HPDE6-E6E7 (cell line): ENCODE results near the gene XPO5.
"Not testable (repeated sequence)": the region's sequence is repeated elsewhere in the genome, so short reads cannot be mapped to it uniquely, and the experiment has no call there.

ENCODE experiments used
- DNase-seq: peaks from one replicate; pipeline ENCODE4 v3.0.0; 2011; ENCODE audit warnings: missing footprints; ENCODE audit errors: extremely low spot score

Gene XPO5

DNA sequence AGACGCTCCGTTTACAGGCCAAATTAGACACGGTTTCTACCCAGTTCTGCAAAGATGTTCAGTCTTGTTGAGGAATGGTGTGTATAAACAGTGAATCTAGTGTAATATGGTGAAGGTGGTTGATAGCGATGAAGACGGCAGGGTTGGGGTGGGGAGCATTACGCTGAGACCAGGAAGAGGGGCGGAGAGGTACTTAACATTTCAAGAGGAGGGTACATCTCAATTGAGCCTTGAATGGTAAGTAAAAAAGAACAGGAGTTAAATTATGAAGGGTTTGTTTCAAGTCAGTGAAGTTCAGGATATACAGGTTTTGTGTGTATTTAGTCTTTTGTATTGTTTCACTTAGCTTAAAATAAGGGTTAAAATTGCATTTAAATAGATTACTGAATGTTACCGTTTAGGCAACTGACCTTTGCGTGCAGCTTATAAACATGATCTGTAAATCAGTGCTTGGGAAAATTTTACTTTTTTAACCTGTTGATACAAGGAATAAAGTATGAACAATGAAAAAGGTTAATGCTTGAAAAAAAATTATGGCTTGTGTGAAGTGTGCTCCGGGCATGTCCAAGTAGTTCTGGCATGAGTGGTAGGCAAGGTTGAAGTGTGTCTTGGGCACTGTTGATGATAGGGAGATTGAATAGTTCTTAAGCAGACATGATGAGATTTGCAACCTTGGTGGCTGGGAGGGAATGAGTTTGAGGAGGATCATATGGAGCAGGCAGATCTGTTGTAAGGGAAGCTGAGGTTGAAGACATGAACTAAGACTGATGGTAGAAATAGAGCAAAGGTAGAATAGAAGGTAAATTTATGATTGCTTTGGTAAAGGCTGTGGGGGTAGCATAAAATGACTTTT is 58.1 kb downstream of the XPO5 start:
- no peak for DNase-seq

DNA sequence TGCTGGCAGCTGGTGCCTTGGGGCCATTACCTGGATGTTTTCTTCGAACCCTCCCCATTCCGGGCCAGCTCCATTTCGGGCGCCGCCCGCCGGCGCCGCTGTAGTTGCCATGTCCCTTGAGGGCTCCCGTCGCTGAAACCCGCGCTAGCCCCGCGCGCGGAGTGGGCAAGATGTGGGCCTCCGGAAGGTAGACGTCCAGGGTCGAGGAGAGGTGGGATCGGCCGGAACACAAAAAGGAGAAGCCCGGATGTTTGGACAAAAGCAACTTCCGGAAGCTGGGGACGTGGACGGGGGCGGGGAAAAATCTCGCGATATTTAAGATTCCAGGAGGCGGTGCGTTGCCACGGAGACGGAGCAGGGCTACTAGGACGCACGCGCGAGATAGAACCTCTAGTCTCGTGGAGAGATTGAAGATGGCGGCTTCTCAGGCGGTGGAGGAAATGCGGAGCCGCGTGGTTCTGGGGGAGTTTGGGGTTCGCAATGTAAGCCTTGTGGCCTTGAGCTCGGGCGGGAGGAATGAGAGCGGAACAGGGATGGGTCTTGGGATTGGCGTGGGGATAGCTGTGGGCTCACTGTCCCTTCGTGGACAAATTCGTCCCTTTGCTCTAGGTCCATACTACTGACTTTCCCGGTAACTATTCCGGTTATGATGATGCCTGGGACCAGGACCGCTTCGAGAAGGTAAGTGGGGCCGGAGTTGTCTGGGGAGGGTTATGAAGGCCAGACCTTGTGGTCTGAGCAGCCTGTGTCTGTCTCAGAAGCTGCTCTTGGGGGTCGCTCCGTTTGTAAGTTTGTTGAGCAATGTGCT is 58.9 kb downstream of the XPO5 start, which contains the start of the genes POLR1C and YIPF3:
Gene POLR1C (plus strand): TSS at position 393 of the 808 bp plus-strand sequence. CDS start 21 bp downstream, at position 414.
Gene YIPF3 (minus strand): TSS at position 230 of the 808 bp plus-strand sequence. CDS start 119 bp downstream, at position 111.
- peak; percentile 96 for DNase-seq

DNA sequence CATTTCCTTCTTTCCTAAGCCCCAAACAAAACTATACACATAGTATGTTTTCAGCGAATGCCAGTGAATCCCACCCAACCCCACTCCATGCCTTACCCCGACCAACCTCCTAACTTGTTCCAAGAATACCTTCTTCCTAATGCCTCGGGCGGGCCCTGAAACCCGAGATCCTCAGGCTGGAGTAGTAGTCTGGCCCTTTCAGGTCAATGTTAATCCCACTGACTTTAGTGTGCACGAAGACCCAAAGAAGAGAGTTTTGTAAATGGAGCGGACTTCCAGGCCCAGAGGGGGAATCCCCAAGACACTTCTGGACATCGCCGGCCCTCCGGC is 59.5 kb downstream of the XPO5 start:
- peak; percentile 31 for DNase-seq

DNA sequence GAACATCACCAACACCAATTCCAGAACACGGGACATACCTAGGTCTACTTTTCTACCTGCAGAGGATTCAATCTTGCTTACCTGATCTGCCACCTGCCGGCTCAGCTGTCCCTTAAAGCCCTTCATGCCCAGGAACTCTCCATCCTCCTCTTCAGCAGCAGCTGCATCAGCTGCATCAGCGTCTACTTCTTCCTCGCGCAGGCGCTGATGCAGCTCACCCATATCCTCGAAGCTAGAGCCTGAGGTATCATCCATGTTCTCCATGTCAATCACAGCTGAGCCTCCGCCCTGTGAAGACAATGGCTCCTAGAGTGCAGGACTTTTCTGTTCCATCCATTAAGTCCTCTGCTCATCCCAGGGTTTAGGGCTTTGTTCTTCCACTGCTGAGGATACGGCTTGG is 60.0 kb downstream of the XPO5 start:
- no peak for DNase-seq

DNA sequence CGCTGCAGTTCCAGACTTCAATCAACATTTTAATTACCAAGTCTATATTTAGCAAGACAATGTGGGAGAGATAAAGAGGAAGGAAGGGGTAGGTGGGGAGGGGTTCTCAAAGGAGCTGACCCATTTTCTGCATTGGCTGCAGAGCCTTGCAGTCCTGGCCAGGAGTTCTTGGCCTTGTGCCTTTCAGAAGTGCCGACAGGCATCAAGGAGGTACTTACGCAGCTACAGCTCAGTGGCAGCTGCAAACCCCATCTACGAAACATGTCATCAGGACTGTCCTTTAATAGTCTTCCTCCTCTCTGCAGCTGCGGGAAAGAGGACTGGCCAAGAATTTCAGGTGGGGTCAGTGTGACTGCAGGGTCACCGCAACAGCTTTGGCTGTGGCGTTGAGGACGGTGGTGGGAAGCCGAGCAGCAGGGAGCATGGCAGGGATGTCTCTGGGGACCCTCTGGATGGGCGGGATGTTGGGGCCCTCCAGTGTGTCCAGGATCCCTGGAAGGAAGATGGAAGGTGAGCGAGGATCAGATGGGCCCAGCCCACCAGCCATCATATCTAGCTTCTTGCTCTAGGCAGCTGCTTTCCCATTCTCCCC is 63.9 kb downstream of the XPO5 start:
- no peak for DNase-seq

DNA sequence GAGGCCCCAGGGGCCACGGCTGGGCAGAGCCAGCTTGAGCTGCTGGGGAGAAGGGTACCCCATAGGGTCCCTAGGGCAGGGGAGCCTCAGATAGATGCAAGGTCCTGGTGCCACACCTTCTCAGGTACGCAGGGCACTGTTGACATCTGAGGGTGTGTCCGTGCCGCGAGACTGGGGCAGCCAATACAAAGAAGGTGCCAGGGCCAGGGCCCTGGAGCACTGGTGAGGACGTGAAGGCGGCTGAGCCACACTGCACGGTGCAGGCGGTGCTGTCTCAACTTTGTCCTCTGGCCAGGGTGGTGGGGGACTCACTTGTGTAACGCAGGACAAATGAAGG is 65.0 kb downstream of the XPO5 start:
- DNase-seq: no peak

DNA sequence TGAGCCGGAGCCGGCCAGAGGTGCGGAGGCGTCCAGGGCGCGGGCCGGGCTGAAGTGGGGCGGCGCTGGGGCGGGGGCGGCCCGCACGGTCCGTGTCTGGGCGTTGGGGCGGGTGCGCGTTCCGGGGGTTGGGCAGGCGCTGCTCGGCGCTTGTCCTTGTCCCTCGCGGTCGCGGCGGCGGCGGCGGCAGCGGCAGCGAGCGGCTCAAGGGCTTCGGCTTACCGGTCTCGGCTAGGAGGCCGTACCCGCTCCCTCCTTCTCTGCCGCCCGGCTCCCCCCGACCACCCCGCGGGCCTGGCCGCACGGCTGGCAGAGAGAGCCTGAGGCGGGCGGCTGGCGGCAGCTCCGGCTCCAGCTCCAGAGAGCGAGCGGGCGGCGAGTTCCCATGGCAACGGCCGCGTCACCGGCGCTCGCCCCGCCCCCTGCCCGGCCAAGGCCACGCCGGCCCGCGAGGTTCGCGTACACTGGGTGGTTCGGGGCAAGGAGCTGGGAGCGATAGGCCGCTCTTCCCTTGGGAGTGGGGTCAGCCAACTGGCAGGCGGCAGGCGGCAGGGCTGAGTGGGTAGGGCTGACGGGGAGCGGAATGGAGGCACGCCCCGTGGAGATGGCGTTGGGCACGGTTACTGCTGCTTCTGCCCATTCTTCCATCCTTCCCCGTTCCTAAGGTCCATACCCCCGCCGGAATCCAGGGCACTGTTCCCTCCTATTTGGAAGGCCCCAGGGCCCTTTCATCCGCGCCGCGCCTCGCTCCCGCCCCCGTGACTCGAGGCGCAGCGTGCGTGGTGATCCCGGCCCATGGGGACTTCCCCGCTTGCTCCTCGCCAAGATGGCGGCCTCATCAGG is 65.6 kb downstream of the XPO5 start, which contains the start of gene LRRC73:
Gene LRRC73 (minus strand): TSS at position 363 of the 843 bp plus-strand sequence. CDS start 561 bp downstream, outside the sequence.
- DNase-seq: peak; percentile 71

DNA sequence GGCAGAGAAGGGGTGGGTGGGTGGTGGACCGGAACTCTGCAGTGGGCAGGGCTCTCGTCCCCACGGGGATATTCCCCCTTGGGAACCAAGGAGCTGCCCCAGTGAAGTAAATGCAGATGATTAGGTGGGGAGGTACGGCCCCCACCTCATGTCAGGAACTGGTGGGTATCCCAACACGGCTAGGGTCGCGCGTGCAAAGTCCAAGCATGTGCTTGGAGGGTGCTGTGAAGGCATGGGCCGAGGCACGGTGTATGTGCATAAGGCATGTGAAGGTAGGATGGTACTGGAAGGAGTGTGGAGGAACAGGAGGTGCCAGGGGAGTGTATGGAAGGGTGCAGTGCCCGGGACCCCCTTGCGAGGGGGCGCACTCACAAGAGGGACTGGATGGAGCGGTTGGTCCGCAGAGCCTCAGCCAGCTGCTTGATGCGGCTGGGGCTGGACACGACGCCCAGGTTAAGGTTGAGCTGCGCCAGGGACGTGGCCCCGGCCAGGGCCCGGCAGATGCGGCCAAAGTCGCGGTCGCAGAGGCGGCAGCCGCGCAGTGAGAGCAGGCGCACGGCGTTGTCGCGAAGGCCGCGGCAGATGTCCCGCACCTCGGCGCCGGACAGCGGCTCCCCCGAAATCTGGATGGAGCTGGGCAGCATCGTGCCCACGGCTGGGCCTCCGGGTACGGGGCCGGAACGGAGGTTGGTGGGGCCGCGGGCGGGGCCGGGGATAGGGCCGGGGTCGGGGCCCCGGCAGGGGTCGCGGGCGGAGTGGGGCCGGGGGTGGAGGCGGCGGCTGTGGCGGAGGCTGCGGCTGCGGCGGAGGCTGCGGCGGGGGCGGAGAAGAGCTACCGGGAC is 66.5 kb downstream of the XPO5 start:
- DNase-seq: no peak

DNA sequence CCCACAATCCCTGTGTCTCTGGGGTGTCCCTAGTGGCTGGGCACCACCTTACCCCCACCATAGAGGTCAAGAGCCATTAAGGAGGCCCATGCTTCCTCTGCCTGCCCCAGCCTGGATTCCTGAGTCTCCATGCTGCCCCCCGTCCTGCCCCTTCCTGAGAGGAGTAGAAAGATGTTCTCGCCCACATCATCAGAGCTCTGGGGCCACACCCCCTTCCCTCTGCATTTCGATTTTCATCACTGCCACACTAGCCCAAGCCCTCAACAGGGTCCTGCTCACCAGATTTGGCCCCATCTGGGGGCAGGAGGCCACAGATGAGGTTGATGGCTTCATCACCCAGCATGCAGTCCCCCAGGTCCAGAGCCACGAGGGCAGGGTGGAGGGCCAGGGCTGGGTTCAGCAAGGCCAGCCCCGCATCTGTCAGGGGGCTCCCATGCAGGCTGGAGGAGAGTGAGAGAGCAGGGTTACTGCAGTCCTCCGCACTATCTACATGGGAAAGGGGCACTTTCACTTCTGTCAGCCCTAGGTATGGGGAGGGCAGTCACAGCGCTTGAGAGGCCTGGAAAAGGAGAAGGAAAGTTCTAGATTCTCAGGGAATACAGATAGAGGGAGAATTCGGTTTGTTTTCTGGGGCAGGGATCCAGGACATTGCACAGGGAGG is 67.2 kb downstream of the XPO5 start:
- DNase-seq: no peak

DNA sequence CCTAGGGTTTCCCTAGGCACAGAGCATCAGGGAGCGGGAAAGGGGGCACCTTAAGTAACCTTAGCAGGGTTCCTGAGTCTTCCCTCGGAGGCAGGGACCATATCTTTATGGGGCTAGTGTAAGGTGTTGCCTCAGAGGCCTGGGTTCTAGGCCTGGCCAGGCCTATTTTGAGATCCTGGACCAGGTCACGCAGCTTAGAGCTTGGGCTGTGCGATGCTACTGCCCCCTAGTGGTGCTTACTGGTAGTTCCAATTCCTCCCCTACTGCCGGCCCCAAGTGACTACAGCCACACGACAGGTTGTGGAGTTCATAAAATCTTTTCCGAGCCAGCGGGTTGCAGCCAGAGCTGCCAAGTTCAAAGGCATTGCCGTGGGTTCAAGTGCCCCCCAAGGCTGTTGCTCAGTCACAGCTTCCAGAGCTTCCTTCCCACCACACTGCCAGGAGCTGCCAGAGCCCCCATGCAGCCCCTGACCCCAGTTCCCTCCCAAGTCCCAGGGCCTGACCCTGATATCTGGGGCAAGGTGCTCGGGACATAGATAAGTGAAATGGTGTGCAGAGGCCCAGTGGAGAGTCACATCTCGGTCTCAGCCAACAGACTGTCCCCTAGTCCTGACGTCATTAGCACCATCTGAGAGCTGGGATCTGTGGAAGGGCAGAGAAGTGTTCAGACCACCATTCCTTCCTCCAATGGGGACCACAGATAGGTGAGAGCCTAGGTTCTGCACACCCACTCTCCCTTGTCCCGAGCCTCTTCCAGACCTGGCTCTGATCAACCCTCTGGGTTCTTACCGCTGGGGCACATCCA is 69.0 kb downstream of the XPO5 start:
- DNase-seq: peak; percentile 60

DNA sequence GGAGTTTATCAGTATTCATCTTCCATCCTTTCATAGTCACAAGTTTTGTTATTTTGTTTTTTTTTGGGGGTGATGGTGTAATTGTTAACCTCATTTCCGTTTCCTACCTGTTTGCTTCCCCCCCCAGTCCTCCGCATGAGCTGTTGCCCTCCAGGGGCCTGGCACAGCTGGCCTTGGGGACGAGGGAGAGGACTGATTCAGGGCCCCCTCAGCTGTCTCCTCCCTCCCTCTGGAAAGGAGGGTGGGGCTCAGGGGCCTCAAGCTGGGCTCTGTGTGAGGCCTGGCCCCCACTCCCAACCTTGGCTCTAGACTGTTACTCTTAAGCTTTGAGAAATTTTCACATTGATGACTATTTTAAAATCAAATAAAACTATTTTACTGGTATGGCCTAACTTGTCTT is 69.7 kb downstream of the XPO5 start:
- DNase-seq: no peak

DNA sequence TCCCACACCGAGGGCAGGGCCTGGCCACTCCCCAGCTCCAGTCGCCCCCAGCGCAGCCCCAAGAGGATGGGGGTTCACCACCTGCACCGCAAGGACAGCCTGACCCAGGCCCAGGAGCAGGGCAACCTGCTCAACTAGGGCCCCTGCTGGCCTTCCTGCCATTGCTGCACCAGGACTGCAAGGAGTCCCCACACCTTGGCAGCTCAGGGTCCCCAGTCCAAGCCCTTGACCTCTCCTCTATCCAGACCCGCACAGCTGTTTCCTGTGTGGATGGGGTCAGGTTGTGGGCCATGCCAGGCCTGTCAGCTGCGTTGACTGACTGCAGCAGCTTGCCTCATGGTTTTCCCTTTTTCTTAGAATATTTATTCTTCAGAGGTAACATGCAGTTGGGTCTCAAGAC is 70.1 kb downstream of the XPO5 start:
- DNase-seq: no peak

DNA sequence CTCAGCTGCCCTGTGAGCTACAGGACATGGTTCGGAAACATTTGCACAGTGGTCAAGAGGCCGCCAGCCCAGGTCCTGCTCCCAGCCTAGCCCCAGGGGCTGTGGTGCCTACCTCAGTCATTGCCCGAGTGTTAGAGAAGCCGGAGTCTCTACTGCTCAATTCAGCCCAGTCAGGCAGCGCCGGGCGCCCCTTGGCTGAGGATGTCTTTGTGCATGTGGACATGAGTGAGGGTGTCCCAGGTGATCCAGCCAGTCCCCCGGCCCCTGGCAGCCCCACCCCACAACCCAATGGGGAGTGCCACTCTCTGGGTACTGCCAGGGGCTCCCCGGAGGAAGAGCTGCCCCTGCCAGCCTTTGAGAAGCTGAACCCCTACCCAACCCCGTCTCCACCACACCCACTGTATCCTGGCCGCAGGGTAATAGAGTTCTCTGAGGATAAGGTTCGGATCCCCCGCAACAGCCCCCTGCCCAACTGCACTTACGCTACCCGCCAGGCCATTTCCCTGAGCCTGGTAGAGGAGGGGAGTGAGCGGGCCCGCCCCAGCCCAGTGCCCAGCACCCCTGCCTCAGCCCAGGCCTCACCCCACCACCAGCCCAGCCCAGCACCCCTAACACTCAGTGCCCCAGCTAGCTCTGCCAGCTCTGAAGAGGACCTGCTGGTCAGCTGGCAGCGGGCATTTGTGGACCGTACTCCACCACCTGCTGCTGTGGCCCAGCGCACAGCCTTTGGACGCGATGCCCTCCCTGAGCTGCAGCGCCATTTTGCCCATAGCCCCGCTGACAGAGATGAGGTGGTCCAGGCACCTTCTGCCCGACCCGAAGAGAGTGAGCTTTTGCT is 70.9 kb downstream of the XPO5 start:
- DNase-seq: no peak

DNA sequence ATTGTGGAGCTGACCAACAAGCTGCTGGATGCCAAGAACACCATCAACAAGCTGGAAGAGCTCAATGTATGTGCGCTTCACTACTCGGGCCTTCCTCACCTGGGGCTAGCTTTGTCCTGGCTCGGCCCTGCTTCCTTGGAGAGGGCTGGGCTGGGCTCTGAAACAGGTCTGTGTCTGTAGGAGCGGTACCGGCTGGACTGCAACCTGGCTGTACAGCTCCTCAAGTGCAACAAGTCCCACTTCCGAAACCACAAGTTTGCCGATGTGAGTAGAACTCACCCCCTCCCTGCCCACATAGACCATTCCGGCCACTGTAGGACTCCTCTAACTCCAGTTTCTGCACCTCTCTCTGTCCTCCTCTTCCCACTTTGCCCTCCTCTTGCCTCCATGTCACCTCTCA is 72.4 kb downstream of the XPO5 start:
- no peak for DNase-seq

DNA sequence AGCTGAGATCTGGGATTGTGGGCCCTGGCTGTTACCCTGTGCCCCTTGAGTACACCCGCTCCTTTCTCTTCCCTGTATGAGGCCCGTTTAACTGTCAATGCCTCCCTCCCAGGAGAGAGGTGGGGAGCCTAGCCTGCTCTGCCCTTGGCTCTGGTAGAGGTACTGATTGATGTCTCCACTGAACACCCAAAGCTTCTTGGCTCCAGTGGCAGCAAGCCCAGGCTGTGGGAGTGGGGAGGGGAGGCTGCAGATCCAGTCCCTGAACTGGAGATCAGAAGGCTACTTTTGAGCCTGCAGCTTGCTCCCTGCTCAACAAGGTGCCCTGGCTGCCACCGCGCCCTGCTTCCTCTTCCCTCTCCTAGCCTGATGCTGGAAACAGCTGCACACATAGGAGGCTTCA is 73.2 kb downstream of the XPO5 start:
- no peak for DNase-seq

DNA sequence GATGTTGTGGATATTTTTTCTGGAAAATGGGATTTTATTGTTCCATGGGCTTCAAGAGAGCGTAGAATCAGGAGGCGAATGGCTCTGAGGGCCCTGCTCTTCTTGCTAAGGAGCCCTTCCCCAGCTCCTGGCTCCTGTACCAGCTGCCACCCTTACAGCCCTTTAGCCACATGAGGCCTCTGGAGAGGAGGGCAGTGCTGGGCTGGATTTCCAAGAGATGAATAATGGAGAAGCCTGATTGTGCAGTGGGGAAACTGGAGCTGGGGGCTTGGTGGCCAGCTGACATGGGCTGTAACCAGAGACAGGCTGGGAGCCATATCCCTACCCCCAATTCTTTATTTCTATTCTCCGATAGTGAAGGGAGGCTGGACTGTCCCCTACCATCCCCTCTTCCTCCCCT is 74.9 kb downstream of the XPO5 start:
- DNase-seq: no peak

DNA sequence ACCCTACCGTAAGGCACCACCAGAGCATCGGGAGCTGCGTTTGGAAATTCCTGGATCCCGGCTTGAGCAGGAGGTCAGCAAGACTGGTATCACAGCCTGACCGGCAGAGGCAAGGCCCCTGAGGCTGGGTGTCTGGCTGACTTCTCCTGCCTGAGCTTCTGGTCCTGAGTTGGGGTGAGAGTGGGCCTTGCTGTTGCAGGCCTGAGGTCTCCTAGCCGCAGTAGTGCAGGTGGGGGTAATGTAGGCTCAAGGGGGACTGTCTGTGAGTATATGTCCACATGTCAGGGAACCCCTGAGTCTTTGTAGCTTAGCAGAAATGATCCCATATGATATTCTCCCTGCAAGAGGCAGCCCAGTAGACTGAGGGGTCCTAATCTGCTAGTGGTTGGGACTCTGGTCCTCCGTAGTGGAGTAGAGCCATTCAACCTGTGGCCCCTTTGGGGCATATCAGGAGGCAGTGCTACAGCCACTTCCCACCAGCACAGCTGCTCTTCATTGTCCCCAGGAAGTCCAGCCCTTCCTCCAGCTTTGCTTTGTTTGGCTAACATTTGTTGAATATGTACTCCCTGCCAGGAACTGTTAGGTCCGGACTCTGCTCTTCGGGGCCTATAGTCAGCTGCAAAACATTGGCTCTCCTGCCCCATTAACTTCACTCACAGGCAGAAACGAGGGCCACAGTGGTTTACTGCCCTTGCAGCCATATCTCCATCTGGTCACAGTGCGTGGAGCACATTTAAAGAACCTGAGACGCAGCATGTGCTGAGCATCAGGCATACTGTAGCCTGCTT is 76.6 kb downstream of the XPO5 start:
- DNase-seq: no peak

DNA sequence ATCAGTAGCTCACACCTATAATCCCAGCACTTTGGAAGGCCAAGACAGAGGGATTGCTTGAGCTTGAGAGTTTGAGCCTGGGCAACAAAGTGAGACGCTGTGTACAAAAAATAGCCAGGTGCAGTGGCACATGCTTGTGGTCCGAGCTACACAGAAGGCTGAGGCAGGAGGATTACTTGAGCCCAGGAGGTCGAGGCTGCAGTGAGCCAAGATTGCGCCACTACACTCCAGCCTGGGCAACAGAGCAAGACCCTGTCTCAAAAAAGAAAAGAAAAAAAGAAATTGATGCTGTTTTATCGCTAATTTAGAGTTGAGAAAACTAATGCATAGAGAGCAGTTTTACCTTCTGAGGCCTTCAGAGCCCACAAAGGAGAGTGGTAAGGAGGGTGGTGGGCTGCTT is 77.5 kb downstream of the XPO5 start:
- not testable (repeated sequence) for DNase-seq
